GM19099 (cell line): ENCODE results near the gene KNDC1.

Source experiments
- POLR2A ChIP-seq: IDR thresholded peaks from 3 replicates; pipeline ENCODE4 v1.6.1; 2011; ENCODE audit warnings: low read depth; ENCODE audit not compliant: insufficient read length; ENCODE audit errors: extremely low read depth

Gene KNDC1

GRCh38 chr10:133177380-133178157 is 17.6 kb downstream of the KNDC1 start:
- no peak for TF ChIP-seq POLR2A

- TF ChIP-seq POLR2A: no peak
These were observed 18.5 kb downstream of the KNDC1 start for GRCh38 chr10:133178357-133179127.

DNA sequence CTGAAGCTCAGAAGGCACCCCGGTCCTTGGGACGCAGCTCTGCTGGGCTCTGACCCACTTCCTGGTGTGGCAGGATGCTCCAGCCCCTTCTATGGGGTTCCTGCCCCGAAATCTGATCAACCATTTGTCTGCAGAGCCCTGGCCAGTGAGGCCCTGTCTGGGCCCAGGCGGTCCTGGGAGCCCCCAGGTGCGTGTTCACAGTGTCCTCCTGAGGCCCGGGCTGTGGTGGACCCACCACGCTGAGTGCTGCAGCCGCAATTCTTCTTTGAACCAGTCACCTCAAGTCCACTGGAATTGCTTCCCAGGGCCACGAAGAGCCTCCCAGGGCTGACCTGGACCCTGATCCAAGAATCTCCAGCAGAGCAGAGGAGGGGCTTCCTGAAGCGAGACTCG is 19.1 kb downstream of the KNDC1 start:
- no peak for TF ChIP-seq POLR2A

- TF ChIP-seq POLR2A: no peak
These were observed 19.6 kb downstream of the KNDC1 start for GRCh38 chr10:133179651-133180050.

- no peak for TF ChIP-seq POLR2A
These were observed 20.4 kb downstream of the KNDC1 start for GRCh38 chr10:133180192-133180964.

- TF ChIP-seq POLR2A: no peak
These were observed 21.1 kb downstream of the KNDC1 start for GRCh38 chr10:133180965-133181639.

- TF ChIP-seq POLR2A: no peak
These were observed 22.2 kb downstream of the KNDC1 start for GRCh38 chr10:133182190-133182589.

DNA sequence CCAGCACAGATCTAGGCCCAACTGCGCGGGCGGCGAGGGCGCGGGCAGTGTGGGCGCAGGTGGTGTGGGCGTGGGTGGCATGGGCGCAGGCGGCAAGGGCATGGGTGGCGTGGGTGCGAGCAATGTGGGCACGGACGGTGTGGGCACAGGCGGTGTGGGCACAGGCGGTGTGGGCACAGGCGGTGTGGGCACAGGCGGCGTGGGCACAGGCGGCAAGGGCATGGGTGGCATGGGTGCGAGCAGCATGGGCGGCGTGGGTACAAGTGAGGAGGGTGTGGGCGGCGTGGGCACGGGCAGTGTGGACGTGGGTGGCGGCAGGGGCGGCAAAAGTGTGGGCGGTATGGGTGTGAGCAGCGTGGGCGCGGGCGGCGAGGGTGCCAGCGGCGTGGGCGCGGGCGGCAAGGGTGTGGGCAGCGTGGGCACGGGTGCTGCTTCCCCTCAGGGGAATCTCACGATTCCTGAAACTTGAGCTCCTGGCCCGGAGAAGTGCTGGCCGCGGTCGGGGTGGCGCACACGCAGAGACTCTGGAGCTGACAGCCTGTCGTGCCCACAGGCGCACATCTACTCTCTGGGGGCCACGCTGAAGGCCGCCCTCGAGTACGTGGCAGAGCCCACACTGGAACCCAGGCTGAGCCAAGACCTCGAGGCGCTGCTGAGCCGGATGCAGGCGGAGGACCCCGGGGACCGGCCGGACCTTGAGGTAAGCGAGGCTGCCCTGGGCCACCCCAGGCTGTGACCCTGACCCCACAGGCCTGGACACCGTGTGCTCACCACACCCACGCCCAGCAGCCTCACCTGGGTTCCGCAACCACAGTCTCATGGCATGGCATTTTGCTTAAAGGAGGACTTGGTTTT is 23.0 kb downstream of the KNDC1 start:
- no peak for TF ChIP-seq POLR2A

DNA sequence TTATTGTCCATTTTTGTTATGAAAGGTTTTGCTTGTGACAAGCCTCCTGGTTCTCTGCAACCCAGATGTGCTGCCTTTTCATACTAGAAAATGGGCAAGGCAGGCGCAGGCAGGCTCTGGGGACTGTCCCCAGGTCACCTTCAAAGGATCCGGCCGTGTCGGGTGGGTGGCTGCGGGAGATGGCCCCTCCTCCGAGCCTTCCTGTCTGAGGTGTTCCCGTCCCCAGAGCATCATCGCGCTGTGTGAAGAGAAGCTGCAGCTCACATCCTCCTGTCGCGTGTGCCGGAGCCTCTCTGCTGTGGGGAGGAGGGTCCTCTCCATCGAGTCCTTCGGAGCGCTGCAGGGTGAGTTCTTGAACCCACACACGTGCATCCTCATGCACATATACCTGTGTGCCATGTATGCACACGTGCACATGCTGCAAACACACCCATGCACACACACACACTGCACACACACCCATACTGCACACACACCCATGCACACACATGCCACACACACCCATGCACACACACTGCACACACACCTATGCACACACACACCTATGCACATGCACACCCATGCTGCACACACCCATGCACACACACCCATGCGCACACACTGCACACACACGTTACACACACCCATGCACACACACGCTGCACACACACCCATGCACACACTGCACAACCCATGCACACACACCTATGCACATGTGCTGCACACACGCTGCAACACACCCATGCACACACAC is 23.8 kb downstream of the KNDC1 start:
- TF ChIP-seq POLR2A: no peak

DNA sequence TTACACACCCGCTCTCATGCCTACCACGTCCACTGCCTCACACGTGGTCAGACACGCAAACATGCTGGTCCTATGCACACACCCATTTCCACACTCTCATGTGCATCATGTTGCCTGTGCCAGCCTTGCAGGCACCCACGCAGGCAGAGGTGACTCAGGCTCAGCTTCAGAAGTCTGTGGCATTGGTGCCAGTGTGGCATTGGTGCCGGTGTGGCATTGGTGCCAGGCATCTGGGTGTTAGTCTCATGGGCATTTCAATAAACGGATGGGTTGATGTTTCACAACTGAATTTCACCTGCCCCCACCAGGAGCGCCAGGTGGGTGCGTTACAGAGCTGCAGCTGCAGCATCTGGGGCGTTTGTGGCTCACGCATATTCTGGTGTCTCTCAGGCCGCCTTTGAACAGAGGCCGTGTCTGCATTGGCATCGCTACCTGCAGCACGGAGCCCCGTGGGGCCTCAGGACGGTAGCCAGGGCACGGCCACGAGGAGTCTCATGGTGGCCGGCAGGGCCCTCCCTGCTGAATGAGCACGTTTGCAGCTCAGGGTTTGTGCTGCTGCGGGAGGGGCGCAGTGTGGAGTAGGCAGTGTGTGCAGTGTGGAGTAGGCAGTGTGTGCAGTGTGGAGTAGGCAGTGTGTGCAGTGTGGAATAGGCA is 24.7 kb downstream of the KNDC1 start:
- TF ChIP-seq POLR2A: no peak

GRCh38 chr10:133185421-133185820 is 25.4 kb downstream of the KNDC1 start:
- TF ChIP-seq POLR2A: no peak

GRCh38 chr10:133185916-133186315 is 25.9 kb downstream of the KNDC1 start:
- no peak for TF ChIP-seq POLR2A
